Measurements from ENCODE around the gene IGF2R.
"Not testable (repeated sequence)": the region's sequence is repeated elsewhere in the genome, so short reads cannot be mapped to it uniquely, and the experiment has no call there.

Gene IGF2R

GRCh38 chr6:159952289-159953005 lies 16.4 kb upstream of the IGF2R start:
- no peak for DNase-seq

- peak; percentile 73 to 86 (median 85) for DNase-seq
These were observed 15.7 kb upstream of the IGF2R start for GRCh38 chr6:159953091-159953601.

DNA sequence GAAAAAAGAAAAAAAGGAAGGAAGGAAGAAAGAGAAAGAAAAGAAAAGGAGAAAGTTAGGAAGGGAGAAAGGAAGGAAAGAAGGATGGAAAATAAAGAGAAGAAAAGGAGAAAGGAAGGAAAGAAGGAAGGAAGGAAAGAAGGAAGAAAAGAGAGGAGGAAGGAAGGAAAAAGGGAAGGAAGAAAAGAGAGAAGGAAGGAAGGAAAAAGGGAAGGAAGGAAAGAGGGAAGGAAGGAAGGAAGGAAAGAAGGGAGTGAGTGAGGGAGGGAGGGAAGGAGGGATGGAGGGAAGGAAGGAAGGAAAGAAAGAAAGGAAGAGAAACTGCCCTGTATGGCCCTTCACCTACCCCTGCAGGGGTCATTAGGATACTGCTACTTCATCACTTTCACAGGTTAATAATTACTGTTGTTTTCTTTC lies 12.9 kb upstream of the IGF2R start:
- DNase-seq, result no peak

DNA sequence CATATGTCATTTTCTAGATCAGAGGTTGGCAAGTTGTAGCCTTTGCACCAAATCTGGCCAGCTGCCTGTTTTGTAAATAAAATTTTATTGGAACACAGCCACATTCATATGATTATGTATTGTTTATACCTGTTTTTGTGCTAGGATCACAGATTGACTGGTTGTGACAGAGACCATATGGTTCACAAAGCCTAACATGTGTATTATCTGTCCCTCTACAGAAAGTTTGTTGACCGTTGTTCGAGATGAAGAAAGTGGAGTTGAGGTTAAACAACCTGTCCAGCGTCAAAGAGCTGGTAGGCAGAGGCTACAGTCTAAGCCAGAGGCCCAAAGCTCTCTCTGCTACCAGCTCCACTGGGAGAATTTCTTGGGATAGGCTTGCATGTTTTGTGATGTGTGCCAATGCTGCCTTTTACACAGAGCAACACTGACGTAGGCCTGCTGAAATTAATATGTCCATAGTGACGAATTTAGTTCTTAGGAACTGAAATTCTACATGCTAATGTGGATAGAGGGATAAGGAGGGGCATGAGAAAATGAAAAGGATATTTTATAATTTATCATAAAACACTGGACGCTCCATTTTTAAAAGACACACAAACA lies 11.7 kb upstream of the IGF2R start:
- no peak for DNase-seq

- DNase-seq, result peak; percentile 86 to 96 (median 92)
These were observed 9.5 kb upstream of the IGF2R start for GRCh38 chr6:159959165-159959975.

DNA sequence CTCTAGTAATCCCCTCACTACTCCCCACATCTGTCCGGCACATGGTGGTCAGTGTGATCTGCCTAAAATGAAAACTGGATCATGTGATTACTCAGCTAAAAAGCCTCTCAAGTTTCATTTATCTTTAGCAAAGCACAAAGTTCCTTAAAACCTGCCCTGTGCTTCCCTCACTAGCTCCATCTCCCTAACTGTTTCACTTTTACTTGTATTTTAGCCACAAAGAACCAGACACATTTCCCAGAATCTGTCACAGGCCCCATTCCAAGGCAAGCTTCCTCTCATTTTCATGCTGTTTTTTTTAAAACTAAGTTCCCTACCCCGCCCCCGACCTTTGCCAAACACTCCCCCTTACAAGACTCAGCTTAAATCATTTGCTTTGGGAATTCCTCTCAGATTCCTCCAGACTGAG lies 8.9 kb upstream of the IGF2R start:
- DNase-seq, result peak; percentile 84 to 96 (median 90)

DNA sequence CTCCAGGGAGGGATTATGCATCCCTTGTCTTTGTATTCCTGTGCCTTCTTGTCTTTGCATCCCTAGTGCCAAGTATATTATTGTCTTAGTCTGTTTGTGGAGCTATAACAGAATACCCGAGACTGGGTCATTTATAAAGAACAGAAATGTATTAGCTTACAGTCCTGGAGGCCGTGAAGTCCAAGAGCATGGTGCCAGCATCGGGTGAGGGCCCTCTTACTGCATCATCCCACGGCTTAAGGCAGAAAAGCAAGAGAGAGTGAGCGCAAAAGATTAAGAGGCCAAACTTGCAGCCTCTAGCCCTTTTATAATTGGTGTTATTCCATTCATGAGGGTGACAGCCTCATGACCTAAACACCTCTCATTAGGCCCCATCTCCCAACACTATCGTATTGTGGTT lies 8.4 kb upstream of the IGF2R start:
- DNase-seq, result no peak

DNA sequence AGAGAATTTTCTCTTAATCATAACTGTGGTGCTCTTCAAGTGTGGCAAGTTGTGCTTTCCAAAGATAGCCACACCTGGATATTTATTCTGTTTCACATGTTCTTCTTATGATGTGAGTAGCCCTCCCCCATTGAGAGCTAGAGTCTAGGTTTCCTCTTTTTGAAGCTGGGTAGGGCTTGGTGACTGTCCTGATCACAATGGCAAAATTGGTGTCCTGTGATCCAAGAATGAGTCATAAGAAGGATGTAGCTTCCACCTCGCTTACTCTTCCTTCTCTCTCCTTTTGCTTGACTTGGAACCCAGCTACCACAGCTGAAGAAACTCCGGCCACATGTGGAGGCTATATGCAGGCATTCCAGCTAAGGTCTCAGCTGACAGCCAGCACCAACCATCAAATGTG lies 7.4 kb upstream of the IGF2R start:
- DNase-seq, result peak; percentile 83 to 93 (median 90)

- peak in 2 of 3 donors; percentile 48 to 62 for DNase-seq
These were observed 5.8 kb upstream of the IGF2R start for GRCh38 chr6:159963111-159963510.

DNA sequence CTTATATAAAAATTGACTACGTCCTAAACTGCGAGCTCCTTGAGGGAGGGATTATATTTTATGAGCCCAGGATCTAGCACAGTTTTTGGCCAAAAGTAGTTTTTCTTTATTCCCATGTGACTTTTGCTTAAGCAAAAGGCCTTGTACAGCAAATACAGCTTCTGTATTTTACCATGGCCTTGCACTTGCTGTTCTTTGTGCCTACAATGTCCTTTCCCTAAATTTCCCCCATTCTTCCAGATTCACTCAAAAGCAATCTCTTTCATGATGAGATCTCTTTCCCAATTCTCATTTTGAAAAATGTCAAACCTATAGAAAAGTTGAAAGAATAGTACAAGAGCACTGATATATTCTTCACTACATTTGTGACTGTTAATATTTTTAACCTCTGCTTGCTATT lies 4.8 kb upstream of the IGF2R start:
- DNase-seq, result peak; percentile 37 to 53 (median 51)

DNA sequence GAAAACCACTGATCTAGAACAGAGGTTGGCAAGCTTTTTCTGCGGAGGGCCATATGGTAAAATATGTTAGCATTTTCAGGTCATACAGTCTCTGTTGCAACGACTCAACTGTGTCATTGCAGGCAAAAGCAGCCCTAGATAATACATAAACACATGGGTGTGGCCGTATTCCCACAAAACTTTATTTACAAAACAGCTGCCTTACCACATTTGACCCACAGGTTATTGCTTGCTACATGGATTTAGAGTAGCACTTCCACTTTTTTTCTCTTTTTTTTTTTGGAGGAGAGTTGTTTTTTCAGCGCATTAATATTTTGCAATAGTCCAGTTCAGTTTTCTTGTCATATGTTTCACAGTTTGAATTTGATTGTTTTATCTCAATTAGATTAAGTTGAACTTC lies 2.5 kb upstream of the IGF2R start:
- DNase-seq, result peak; percentile 45 to 75 (median 63)

GRCh38 chr6:159966981-159967380 lies 1.9 kb upstream of the IGF2R start:
- no peak for DNase-seq

DNA sequence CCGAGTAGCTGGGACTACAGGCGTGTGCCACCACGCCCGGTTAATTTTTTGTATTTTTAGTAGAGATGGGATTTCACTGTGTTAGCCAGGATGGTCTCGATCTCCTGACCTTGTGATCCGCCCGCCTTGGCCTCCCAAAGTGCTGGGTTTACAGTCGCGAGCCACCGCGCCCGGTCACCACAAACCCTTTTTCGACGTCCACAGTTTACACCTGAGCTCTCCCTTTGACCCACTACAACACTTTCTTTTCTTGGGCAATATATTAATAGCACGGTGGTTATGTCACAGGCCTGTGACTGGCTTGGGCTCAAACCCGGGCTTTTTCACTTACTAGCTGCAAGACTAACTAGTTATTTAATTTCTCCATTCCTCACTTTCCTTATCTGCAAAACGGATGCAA lies 1.3 kb upstream of the IGF2R start:
- DNase-seq, result not testable (repeated sequence)

DNA sequence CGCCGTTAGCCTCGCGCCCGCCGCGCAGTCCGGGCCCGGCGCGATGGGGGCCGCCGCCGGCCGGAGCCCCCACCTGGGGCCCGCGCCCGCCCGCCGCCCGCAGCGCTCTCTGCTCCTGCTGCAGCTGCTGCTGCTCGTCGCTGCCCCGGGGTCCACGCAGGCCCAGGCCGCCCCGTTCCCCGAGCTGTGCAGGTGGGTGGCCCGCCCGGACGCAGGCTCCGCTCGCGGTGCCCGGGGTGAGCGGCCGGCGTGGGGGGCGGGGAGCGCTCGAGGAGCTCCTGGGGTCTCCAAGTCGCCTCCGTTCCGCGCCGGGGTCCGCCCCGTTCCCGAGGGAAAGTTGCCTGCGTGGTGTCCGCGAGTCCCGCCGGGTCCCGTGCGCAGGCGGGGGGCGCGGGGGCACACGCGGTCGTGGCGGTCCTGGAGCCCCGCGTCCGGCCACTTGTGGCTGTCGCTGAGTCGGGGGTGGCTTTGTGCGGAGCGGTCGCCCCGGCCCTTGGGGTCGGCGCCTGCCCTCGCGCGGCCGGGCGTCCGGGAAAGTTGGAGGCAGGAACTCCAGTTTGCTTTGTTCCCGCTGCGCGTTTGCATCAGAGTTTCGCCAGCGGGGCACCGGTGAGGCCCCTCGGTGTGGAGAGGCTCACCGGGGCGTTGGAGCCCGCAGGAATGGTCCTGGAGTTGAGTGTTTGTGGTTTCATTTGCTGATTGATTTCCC lies 476 bp downstream of the IGF2R start:
- peak; percentile 42 to 65 (median 52) for DNase-seq

GRCh38 chr6:159969921-159970320 lies 1.0 kb downstream of the IGF2R start:
- DNase-seq, result peak; percentile 83 to 86 (median 83)

DNA sequence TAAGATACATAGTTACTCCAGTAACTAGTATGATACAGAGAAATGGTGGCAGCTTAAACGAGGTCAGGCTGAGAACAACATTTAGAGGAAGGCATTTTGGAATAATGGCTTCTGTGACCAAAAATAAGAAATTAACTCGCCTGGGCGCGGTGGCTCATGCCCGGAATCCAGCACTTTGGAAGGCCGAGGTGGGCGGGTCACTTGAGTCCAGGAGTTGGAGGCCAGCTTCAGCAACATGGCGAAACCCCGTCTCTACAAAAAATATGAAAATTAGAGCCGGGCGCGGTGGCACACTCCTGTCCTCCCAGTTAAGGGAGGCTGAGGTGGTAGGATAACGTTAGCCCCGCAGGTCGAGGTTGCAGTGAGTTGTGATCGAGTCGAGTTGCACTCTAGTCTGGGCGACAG lies 1.8 kb downstream of the IGF2R start:
- DNase-seq, result no peak

GRCh38 chr6:159971341-159972178 lies 2.7 kb downstream of the IGF2R start:
- peak in 2 of 3 donors; percentile 32 to 44 for DNase-seq

GRCh38 chr6:159972506-159973268 lies 3.8 kb downstream of the IGF2R start:
- no peak for DNase-seq

GRCh38 chr6:159973406-159973805 lies 4.5 kb downstream of the IGF2R start:
- DNase-seq, result no peak

DNA sequence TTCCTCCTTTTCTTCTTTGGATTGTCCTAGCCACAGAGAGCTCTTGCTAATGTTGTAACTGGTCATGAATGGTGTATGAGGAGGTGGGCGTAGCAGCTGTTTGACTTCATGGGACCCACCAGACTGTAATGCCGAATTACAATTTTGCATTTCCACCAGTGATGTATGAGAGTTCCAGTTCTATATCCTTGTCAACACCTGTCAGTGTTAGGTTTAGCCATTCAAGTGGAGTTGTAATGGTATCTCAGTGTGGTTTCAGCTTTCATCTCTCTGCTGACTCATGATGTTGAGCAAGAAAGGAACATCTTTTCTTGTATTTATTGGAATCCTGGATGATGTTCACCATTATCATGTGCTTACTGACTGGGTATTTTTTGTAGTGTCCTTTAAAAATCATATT lies 5.1 kb downstream of the IGF2R start:
- peak; percentile 62 to 88 (median 85) for DNase-seq

GRCh38 chr6:159974932-159975331 lies 6.0 kb downstream of the IGF2R start:
- DNase-seq, result no peak
